ENCODE results near the gene CEP131.

The CEP131 gene

DNA sequence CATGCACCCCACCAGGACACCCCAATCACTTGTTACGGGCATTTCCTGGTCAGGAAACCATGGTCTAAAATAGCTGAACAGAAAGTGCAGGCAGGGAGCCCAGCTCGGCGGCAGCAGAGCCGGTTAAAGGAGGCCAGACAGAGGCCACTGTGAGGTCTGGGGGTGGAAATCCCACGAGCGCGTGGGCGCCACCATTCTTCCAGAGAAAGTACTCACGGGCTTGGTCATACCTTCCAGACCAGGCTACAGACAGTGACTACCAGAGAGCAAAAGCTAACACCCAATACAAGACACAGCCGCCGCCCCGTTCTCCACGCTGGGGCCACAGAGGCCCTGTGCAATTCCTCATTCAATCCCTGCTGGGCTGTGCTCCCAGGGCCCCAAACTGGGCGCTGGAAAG lies 11.9 kb downstream of the CEP131 start:
- no peak overlapping the region for H3K27ac ChIP-seq
- H3K36me3 ChIP-seq (ENCODE audit: control insufficient read depth, insufficient read depth, low read length), result no peaks in the 10 kb centered on the region
- TF ChIP-seq, protein P1, sequence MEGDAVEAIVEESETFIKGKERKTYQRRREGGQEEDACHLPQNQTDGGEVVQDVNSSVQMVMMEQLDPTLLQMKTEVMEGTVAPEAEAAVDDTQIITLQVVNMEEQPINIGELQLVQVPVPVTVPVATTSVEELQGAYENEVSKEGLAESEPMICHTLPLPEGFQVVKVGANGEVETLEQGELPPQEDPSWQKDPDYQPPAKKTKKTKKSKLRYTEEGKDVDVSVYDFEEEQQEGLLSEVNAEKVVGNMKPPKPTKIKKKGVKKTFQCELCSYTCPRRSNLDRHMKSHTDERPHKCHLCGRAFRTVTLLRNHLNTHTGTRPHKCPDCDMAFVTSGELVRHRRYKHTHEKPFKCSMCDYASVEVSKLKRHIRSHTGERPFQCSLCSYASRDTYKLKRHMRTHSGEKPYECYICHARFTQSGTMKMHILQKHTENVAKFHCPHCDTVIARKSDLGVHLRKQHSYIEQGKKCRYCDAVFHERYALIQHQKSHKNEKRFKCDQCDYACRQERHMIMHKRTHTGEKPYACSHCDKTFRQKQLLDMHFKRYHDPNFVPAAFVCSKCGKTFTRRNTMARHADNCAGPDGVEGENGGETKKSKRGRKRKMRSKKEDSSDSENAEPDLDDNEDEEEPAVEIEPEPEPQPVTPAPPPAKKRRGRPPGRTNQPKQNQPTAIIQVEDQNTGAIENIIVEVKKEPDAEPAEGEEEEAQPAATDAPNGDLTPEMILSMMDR (IDR thresholded peaks at IDR 0.05), result no peak

GRCh38 chr17:81210466-81210865 lies 12.3 kb downstream of the CEP131 start:
- Histone ChIP-seq H2AFZ (no peak overlapping the region), H3K27ac (no peak overlapping the region), H3K36me3 (ENCODE audit: control insufficient read depth, insufficient read depth, low read length) (no peaks in the 10 kb centered on the region), H3K9me3 (ENCODE audit: control insufficient read depth, low read length) (no peaks in the 10 kb centered on the region), H3K4me3 (ENCODE audit: low read depth, low read length) (no peak overlapping the region), H3K4me1 (no peaks in the 10 kb centered on the region), H3K9ac (no peak overlapping the region), H3K4me2 (ENCODE audit: low read length) (no peak overlapping the region), H3K27me3 (ENCODE audit: control insufficient read depth, insufficient read depth, low read length) (no peaks in the 10 kb centered on the region), H3K79me2 (peaks cover 3% of the 10 kb centered on the region)
- TF ChIP-seq, protein P1 (IDR thresholded peaks at IDR 0.05), result no peak

More for the DNA sequence above, 11.9 kb downstream of the CEP131 start:
- H3K4me1 ChIP-seq, result no peaks in the 10 kb centered on the region
- H3K9me3 ChIP-seq (ENCODE audit: control insufficient read depth, low read length), result no peaks in the 10 kb centered on the region
- H3K27me3 ChIP-seq (ENCODE audit: control insufficient read depth, insufficient read depth, low read length), result no peaks in the 10 kb centered on the region
- no peak overlapping the region for H3K4me2 ChIP-seq (ENCODE audit: low read length)
- no peak overlapping the region for H2AFZ ChIP-seq
- no peak overlapping the region for H3K4me3 ChIP-seq (ENCODE audit: low read depth, low read length)
- peaks cover 3% of the 10 kb centered on the region for H3K79me2 ChIP-seq
- H3K9ac ChIP-seq, result no peak overlapping the region

- H3K4me3 ChIP-seq (ENCODE audit: low read depth, low read length), result no peak overlapping the region
- H3K9me3 ChIP-seq (ENCODE audit: control insufficient read depth, low read length), result no peaks in the 10 kb centered on the region
- H2AFZ ChIP-seq, result no peak overlapping the region
- H3K27ac ChIP-seq, result no peak overlapping the region
- H3K9ac ChIP-seq, result no peak overlapping the region
- H3K27me3 ChIP-seq (ENCODE audit: control insufficient read depth, insufficient read depth, low read length), result no peaks in the 10 kb centered on the region
- no peaks in the 10 kb centered on the region for H3K4me1 ChIP-seq
- H3K79me2 ChIP-seq, result peaks cover 3% of the 10 kb centered on the region
- TF ChIP-seq, protein P1 (IDR thresholded peaks at IDR 0.05), result no peak
- H3K36me3 ChIP-seq (ENCODE audit: control insufficient read depth, insufficient read depth, low read length), result no peaks in the 10 kb centered on the region
- H3K4me2 ChIP-seq (ENCODE audit: low read length), result no peak overlapping the region
Measured at GRCh38 chr17:81209141-81209540, 13.6 kb downstream of the CEP131 start.

DNA sequence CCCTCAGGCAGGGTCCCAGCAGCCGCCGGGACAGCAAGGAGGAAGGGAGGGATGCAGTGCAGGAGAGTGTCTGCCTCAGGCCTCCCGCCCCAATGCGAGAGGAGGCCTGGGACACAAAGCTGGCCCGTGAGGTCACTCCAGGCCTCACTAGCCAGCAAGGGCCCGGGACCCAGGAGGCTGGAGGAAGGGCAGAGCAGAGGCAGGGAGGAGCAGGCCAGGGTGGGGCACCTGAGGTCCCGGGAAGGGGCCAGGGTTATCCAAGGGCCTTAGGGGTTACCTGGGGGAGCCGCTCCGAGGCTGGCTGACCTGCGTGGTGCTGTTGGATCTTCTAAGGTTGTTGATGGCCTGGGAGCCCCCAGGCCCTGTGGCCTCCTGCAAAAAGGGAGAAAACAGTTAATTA lies 14.1 kb downstream of the CEP131 start:
- no peak overlapping the region for H3K4me3 ChIP-seq (ENCODE audit: low read depth, low read length)
- H3K9me3 ChIP-seq (ENCODE audit: control insufficient read depth, low read length), result no peaks in the 10 kb centered on the region
- TF ChIP-seq, protein P1 (IDR thresholded peaks at IDR 0.05), result no peak
- no peaks in the 10 kb centered on the region for H3K27me3 ChIP-seq (ENCODE audit: control insufficient read depth, insufficient read depth, low read length)
- H3K4me1 ChIP-seq, result no peaks in the 10 kb centered on the region
- H3K4me2 ChIP-seq (ENCODE audit: low read length), result no peak overlapping the region
- no peak overlapping the region for H2AFZ ChIP-seq
- H3K79me2 ChIP-seq, result peaks cover 3% of the 10 kb centered on the region
- H3K27ac ChIP-seq, result no peak overlapping the region
- no peaks in the 10 kb centered on the region for H3K36me3 ChIP-seq (ENCODE audit: control insufficient read depth, insufficient read depth, low read length)
- no peak overlapping the region for H3K9ac ChIP-seq

All from parathyroid adenoma (tissue), 2 donors.